ENCODE measurements around the gene ARID3B. TPM values are rescaled to one million over a fixed set of nuclear protein-coding genes. Genes with fewer than 3 reads are reported as not detected.

ARID3B gene
- total RNA-seq, 1 experiment from 2014 or later, result 101 TPM

DNA sequence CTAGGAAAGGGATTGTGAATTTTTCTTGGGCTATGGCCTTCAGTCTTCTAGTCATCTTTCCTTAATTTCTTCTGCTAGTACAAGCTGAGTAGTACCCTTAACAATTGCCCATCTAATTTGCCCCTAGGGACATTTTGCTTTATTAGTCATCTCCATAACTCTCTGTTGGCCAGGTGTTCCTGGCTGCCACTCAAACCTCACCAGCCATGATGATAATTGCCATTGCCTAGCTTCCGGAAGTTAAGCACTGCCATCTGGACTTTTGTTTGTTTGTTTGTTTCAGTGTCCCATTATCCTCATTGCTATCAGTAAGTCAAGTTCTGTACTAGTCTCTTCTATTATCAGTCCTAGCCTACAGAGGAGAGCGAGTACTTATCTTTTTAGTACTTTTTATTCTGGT lies 43.4 kb upstream of the ARID3B start:
- Histone ChIP-seq H4K8ac (replicated peaks; ENCODE audit: insufficient read length, low read depth, low read length) (no peak overlapping the region), H3K23me2 (ENCODE audit: insufficient read length, low read depth, low read length, poor library complexity, severe bottlenecking) (no peaks in the 10 kb centered on the region), H3K4me2 (ENCODE audit: insufficient read depth, insufficient read length, low read length) (no peak overlapping the region), H3K9ac (ENCODE audit: extremely low read depth, insufficient read length, low read length) (no peak overlapping the region), H3K18ac (ENCODE audit: insufficient read length, low read depth, low read length) (no peak overlapping the region), H3K27ac (ENCODE audit: insufficient read length, low read depth, low read length) (no peak overlapping the region), H4K91ac (ENCODE audit: insufficient read length, low read depth, low read length) (no peak overlapping the region), H4K5ac (ENCODE audit: insufficient read length, low read depth, low read length) (no peak overlapping the region), H3K56ac (ENCODE audit: insufficient read length, low read depth, low read length) (no peak overlapping the region), H3K14ac (ENCODE audit: insufficient read depth, low read length) (no peak overlapping the region), H2BK15ac (ENCODE audit: low read depth, low read length) (no peak overlapping the region), H3T11ph (ENCODE audit: low read length) (no peak overlapping the region), H2AK5ac (ENCODE audit: insufficient read length, low read length) (no peak overlapping the region), H3K9me3 (ENCODE audit: control insufficient read depth, low read depth, low read length) (no peaks in the 10 kb centered on the region), H2BK5ac (ENCODE audit: insufficient read length, low read length) (no peak overlapping the region), H3K79me2 (ENCODE audit: insufficient read depth, low read length) (no peaks in the 10 kb centered on the region), H2BK20ac (ENCODE audit: low read depth, low read length, poor library complexity, severe bottlenecking) (no peak overlapping the region), H3K4me1 (ENCODE audit: insufficient read depth, low read length) (no peaks in the 10 kb centered on the region), H2BK120ac (ENCODE audit: low read depth, low read length, poor library complexity, severe bottlenecking) (no peak overlapping the region), H3K79me1 (ENCODE audit: insufficient read depth, low read depth, low read length, poor library complexity, severe bottlenecking) (no peaks in the 10 kb centered on the region), H2BK12ac (ENCODE audit: insufficient read length, low read depth, low read length) (no peak overlapping the region), H3K4ac (ENCODE audit: low read depth, low read length) (no peak overlapping the region), H3K27me3 (ENCODE audit: insufficient read depth, low read length) (no peaks in the 10 kb centered on the region), H3K23ac (ENCODE audit: insufficient read length, low read depth, low read length) (no peak overlapping the region), H4K20me1 (ENCODE audit: control insufficient read depth, insufficient read depth, insufficient read length) (no peaks in the 10 kb centered on the region), H2AFZ (ENCODE audit: low read length) (no peak overlapping the region)
- TF ChIP-seq CTCF (conservative IDR thresholded peaks at IDR 0.05), result no peak
- H3K4me3 Mint-ChIP-seq, result no peak overlapping the region; a peak in 1 of 5 replicates
- no CpG with 5 or more reads among the region's 2 CpGs for WGBS (ENCODE audit: extremely low coverage, insufficient read length, low lambda C conversion rate)
- H3K27me3 Mint-ChIP-seq (ENCODE audit: low read depth), result no peaks in the 10 kb centered on the region
- H3K4me1 Mint-ChIP-seq, result peaks cover 4 to 7% of the 10 kb centered on the region in 2 experiments; a peak in 2 of 4 replicates
- no peak overlapping the region for H3K27ac Mint-ChIP-seq
- DNase-seq, result no peak
- peaks cover 0 to 4% (median 1%) of the 10 kb centered on the region in 3 experiments; a peak in 5 of 7 replicates for H3K36me3 Mint-ChIP-seq (ENCODE audit: insufficient read depth in 1 of 3, low read depth in 3 of 3)
- H3K9me3 Mint-ChIP-seq, result no peaks in the 10 kb centered on the region
